ENCODE measurements around the gene CDH18. TPM values are rescaled to one million over a fixed set of nuclear protein-coding genes. Genes with fewer than 3 reads are reported as not detected.

Gene CDH18
- total RNA-seq, 1 experiment from 2014 or later, result not detected

DNA sequence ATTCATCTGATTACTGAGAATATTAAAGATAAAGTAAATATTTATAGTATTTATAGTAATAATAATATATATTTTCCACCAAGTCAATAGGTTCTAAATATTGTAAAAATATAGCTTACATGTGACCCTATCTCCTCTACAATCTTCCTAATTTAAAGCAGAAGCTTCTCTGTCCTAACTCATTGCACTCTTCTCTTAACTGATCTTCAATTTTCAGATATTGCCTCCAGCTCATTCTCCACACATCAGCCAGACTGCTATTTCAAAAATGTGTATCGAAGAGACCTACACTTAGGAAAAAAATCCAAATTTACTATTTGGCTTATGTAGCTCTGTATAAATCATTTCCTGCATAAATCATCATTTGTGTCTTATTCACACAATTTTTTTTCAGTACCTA is 47.8 kb downstream of the CDH18 start:
- Histone ChIP-seq H3K9me3 (ENCODE audit: control insufficient read depth in 1 of 2, insufficient read depth in 1 of 2, low read depth in 1 of 2, low read length in 2 of 2) (peaks cover 4 to 20% of the 10 kb centered on the region in 2 experiments; a peak in 2 of 4 replicates), H3K4me1 (ENCODE audit: control insufficient read depth in 1 of 2, insufficient read depth in 2 of 2, low read length in 2 of 2) (no peaks in the 10 kb centered on the region), H3K9ac (ENCODE audit: low read length) (no peak overlapping the region), H3K36me3 (ENCODE audit: control insufficient read depth in 1 of 2, insufficient read depth in 2 of 2, low read length in 2 of 2) (no peaks in the 10 kb centered on the region), H3K4me3 (replicated peaks in 1 of 2; ENCODE audit: low read depth in 1 of 2, low read length in 2 of 2) (no peak overlapping the region), H3K27me3 (ENCODE audit: insufficient read depth, low read length) (no peaks in the 10 kb centered on the region), H3K79me2 (ENCODE audit: insufficient read depth, low read length) (no peaks in the 10 kb centered on the region), H4K20me1 (ENCODE audit: insufficient read depth) (no peaks in the 10 kb centered on the region), H3K27ac (ENCODE audit: low read depth, low read length) (no peak overlapping the region), H3K9me2 (ENCODE audit: insufficient read depth) (no peaks in the 10 kb centered on the region), H2AFZ (ENCODE audit: low read depth, low read length, poor library complexity, severe bottlenecking) (no peak overlapping the region), H3K4me2 (ENCODE audit: low read length) (no peak overlapping the region)
- intact Hi-C loops (cut with micrococcal nuclease), result no loop called here
- ChIA-PET POLR2A (no interaction called here), RAD21 (ENCODE audit: low non-redundant PET in 1 of 2, low total read pairs in 2 of 2, uncharacterized antibody in 2 of 2, unreplicated experiment in 2 of 2) (no interaction called here), CTCF (no interaction called here)
- no peak for TF ChIP-seq EZH2phosphoT487 (IDR thresholded peaks at IDR 0.05; ENCODE audit: borderline replicate concordance)
- TF ChIP-seq ZNF274 (IDR thresholded peaks at IDR 0.05; ENCODE audit: low read depth, low read length), result no peak
- DNase-seq (ENCODE audit: low read depth, low spot score), result no peak
- ATAC-seq, result no peak
- no TSS peak for BruUV-seq (replicated peaks)

DNA sequence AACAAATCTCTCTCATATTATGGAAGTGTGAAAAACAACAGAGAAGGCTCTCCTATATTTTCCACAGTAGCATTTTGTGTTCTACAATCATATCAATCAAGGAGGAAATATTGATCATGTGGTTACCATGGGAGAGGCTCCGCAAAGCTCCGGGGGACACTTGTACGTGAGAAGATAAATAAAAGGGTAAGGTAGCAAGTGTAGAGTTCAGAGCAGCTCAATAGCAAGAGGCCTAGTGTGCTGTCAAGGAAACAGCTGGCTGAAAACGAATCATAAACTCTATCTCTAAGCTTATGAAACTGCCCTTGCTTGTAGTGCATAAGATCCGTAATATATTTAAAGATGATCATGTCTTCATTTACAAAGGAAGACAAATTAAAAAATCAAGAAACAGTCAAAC is 57.5 kb downstream of the CDH18 start:
- RAD21 ChIA-PET (ENCODE audit: low non-redundant PET in 1 of 2, low total read pairs in 2 of 2, uncharacterized antibody in 2 of 2, unreplicated experiment in 2 of 2), result no interaction called here
- no TSS peak for BruUV-seq (replicated peaks)
- CTCF ChIA-PET, result no interaction called here
- TF ChIP-seq RAD21 (IDR thresholded peaks at IDR 0.05; ENCODE audit: low read depth), result no peak
- no peak for TF ChIP-seq REST (IDR thresholded peaks at IDR 0.05; ENCODE audit: low read depth)
- TF ChIP-seq EGR1 (IDR thresholded peaks at IDR 0.05; ENCODE audit: low read depth), result no peak
- TF ChIP-seq SP1 (IDR thresholded peaks at IDR 0.05; ENCODE audit: low read depth), result no peak
- TF ChIP-seq JUND (IDR thresholded peaks at IDR 0.05), result no peak
- no peak for TF ChIP-seq POLR2A (IDR thresholded peaks at IDR 0.05; ENCODE audit: borderline replicate concordance, extremely low read depth, insufficient read depth, insufficient read length)
- no peak for TF ChIP-seq SIN3A (IDR thresholded peaks at IDR 0.05; ENCODE audit: low read depth)
- TF ChIP-seq, protein P1, sequence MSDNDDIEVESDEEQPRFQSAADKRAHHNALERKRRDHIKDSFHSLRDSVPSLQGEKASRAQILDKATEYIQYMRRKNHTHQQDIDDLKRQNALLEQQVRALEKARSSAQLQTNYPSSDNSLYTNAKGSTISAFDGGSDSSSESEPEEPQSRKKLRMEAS (IDR thresholded peaks at IDR 0.05), result no peak
- no peak for TF ChIP-seq FOSL1 (IDR thresholded peaks at IDR 0.05; ENCODE audit: low read depth)
- TF ChIP-seq EZH2phosphoT487 (IDR thresholded peaks at IDR 0.05; ENCODE audit: borderline replicate concordance), result no peak
- TF ChIP-seq CEBPB (IDR thresholded peaks at IDR 0.05; ENCODE audit: low read depth), result no peak
- TF ChIP-seq, protein P2, sequence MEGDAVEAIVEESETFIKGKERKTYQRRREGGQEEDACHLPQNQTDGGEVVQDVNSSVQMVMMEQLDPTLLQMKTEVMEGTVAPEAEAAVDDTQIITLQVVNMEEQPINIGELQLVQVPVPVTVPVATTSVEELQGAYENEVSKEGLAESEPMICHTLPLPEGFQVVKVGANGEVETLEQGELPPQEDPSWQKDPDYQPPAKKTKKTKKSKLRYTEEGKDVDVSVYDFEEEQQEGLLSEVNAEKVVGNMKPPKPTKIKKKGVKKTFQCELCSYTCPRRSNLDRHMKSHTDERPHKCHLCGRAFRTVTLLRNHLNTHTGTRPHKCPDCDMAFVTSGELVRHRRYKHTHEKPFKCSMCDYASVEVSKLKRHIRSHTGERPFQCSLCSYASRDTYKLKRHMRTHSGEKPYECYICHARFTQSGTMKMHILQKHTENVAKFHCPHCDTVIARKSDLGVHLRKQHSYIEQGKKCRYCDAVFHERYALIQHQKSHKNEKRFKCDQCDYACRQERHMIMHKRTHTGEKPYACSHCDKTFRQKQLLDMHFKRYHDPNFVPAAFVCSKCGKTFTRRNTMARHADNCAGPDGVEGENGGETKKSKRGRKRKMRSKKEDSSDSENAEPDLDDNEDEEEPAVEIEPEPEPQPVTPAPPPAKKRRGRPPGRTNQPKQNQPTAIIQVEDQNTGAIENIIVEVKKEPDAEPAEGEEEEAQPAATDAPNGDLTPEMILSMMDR (IDR thresholded peaks at IDR 0.05 in 2 of 3, conservative IDR thresholded peaks at IDR 0.05 in 1 of 3; ENCODE audit: borderline replicate concordance in 1 of 3, insufficient read depth in 1 of 3, low read depth in 2 of 3, low read length in 2 of 3), result no peak
- TF ChIP-seq CBX3 (IDR thresholded peaks at IDR 0.05; ENCODE audit: low read depth), result no peak
- TF ChIP-seq, protein P3, sequence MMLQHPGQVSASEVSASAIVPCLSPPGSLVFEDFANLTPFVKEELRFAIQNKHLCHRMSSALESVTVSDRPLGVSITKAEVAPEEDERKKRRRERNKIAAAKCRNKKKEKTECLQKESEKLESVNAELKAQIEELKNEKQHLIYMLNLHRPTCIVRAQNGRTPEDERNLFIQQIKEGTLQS (IDR thresholded peaks at IDR 0.05), result no peak
- TF ChIP-seq ZNF274 (IDR thresholded peaks at IDR 0.05; ENCODE audit: low read depth, low read length), result no peak
- no peak for TF ChIP-seq ZFX (IDR thresholded peaks at IDR 0.05)
- no peak for TF ChIP-seq ELF1 (IDR thresholded peaks at IDR 0.05; ENCODE audit: borderline replicate concordance, low read depth)
- TF ChIP-seq YY1 (IDR thresholded peaks at IDR 0.05; ENCODE audit: extremely low read depth, insufficient replicate concordance, low read depth, low read length), result no peak

More for the DNA sequence above, 57.5 kb downstream of the CDH18 start:
- POLR2A ChIA-PET, result no interaction called here
- DNase-seq (ENCODE audit: low read depth, low spot score) (no peak), ATAC-seq (no peak)
- Histone ChIP-seq H3K4me3 (replicated peaks in 1 of 2; ENCODE audit: low read depth in 1 of 2, low read length in 2 of 2) (no peak overlapping the region), H3K9me3 (ENCODE audit: control insufficient read depth in 1 of 2, insufficient read depth in 1 of 2, low read depth in 1 of 2, low read length in 2 of 2) (peaks cover 2 to 9% of the 10 kb centered on the region in 2 experiments; a peak in 1 of 4 replicates), H3K4me1 (ENCODE audit: control insufficient read depth in 1 of 2, insufficient read depth in 2 of 2, low read length in 2 of 2) (no peaks in the 10 kb centered on the region), H3K27ac (ENCODE audit: low read depth, low read length) (no peak overlapping the region), H3K9me2 (ENCODE audit: insufficient read depth) (no peaks in the 10 kb centered on the region), H3K27me3 (ENCODE audit: insufficient read depth, low read length) (no peaks in the 10 kb centered on the region), H4K20me1 (ENCODE audit: insufficient read depth) (no peaks in the 10 kb centered on the region), H3K79me2 (ENCODE audit: insufficient read depth, low read length) (no peaks in the 10 kb centered on the region), H3K4me2 (ENCODE audit: low read length) (no peak overlapping the region), H2AFZ (ENCODE audit: low read depth, low read length, poor library complexity, severe bottlenecking) (no peak overlapping the region), H3K36me3 (ENCODE audit: control insufficient read depth in 1 of 2, insufficient read depth in 2 of 2, low read length in 2 of 2) (no peaks in the 10 kb centered on the region), H3K9ac (ENCODE audit: low read length) (no peak overlapping the region)
- intact Hi-C loops (cut with micrococcal nuclease), result no loop called here
